Activated CD4-positive, alpha-beta T cell treated with anti-CD3 and anti-CD28 coated beads for 36 hours (primary cell): ENCODE data around the gene TMEM156. TPM values are rescaled to one million over a fixed set of nuclear protein-coding genes. Genes with fewer than 3 reads are reported as not detected.

ENCODE experiments used
- ATAC-seq: fragments of 200-7000 bp; cut with Tn5 transposase; one replicate; pipeline ENCODE4 v1.10.0; 2021; ENCODE audit warnings: mild to moderate bottlenecking, moderate library complexity
- CTCF ChIA-PET: fragments of 350-600 bp; sonication (Branson Sonifier 250); formaldehyde crosslinking; loops from one replicate; lab custom pipeline; 2021; ENCODE audit warnings: antibody characterized with exemption; lab: Charles Lee
- POLR2A ChIA-PET: fragments of 350-600 bp; sonication (Branson Sonifier 250); formaldehyde crosslinking; loops from one replicate; lab custom pipeline; 2021; ENCODE audit warnings: antibody characterized with exemption, inconsistent platforms; lab: Charles Lee
- DNase-seq: peaks from one replicate; pipeline ENCODE4 v3.0.0-alpha.2; 2020
- H3K27ac Mint-ChIP-seq: one replicate; pipeline ENCODE4 v1.8.0; 2021; ENCODE audit warnings: mixed read lengths
- H3K27me3 Mint-ChIP-seq: one replicate; pipeline ENCODE4 v1.8.0; 2021; ENCODE audit warnings: mixed read lengths
- H3K36me3 Mint-ChIP-seq: one replicate; pipeline ENCODE4 v1.8.0; 2021; ENCODE audit warnings: low read depth, mixed read lengths
- H3K4me1 Mint-ChIP-seq: one replicate; pipeline ENCODE4 v1.8.0; 2021; ENCODE audit warnings: mixed read lengths
- H3K4me3 Mint-ChIP-seq: one replicate; pipeline ENCODE4 v1.8.0; 2021; ENCODE audit warnings: mild to moderate bottlenecking, moderate library complexity, mixed read lengths
- H3K9me3 Mint-ChIP-seq: one replicate; pipeline ENCODE4 v1.8.0; 2021; ENCODE audit warnings: low read depth, mixed read lengths
- intact Hi-C, 2 experiments: fragments of 100-400 bp; cut with DNase I in 1 of 2; cut with micrococcal nuclease in 1 of 2; formaldehyde crosslinking; loops; one replicate each; pipeline versions ENCODE4 v1.14.2 to v1.15.1; 2022 to 2024; cut with DNase I, micrococcal nuclease
- total RNA-seq, 2 experiments: library from RNA; stranded (reverse); gene quantifications; one replicate each; pipeline ENCODE4 v1.2.3, GENCODE V29; 2021

The TMEM156 gene, protein sequence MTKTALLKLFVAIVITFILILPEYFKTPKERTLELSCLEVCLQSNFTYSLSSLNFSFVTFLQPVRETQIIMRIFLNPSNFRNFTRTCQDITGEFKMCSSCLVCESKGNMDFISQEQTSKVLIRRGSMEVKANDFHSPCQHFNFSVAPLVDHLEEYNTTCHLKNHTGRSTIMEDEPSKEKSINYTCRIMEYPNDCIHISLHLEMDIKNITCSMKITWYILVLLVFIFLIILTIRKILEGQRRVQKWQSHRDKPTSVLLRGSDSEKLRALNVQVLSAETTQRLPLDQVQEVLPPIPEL
- total RNA-seq: 10 to 100 TPM; 14.3 to 15.4 TPM

GRCh38 chr4:39032218-39033085, at the start of gene TMEM156:
Gene TMEM156, minus strand, starts transcription at chr4:39032409. Its CDS starts 96 bp downstream, at chr4:39032313.
- CTCF ChIA-PET: interaction anchor here (1.2 to 1.6 kb wide), 2 partner anchors 14 to 103 kb away, joined by 3 to 4 read pairs; no protein-coding TSS in a partner anchor
- peak; percentile 87 for ATAC-seq
- intact Hi-C loops: loop anchor here (1.0 to 10.0 kb wide), 14 partner anchors 12 to 868 kb away; partner anchors contain the start of genes KLF3 (in 1 of the 2), LIAS (in 1 of the 2) and RPL9 (in 1 of the 2)
- DNase-seq: peak; percentile 68
- POLR2A ChIA-PET: no interaction called here
- H3K9me3 Mint-ChIP-seq: no peaks in the 10 kb centered on the region
- peak within 1 kb of the TSS; percentile 88 for H3K27ac Mint-ChIP-seq
- peaks cover 3% of the 10 kb centered on the region for H3K36me3 Mint-ChIP-seq
- no peaks in the 10 kb centered on the region for H3K27me3 Mint-ChIP-seq
- H3K4me1 Mint-ChIP-seq: peaks cover 46% of the 10 kb centered on the region
- peak within 1 kb of the TSS; percentile 77 for H3K4me3 Mint-ChIP-seq

DNA sequence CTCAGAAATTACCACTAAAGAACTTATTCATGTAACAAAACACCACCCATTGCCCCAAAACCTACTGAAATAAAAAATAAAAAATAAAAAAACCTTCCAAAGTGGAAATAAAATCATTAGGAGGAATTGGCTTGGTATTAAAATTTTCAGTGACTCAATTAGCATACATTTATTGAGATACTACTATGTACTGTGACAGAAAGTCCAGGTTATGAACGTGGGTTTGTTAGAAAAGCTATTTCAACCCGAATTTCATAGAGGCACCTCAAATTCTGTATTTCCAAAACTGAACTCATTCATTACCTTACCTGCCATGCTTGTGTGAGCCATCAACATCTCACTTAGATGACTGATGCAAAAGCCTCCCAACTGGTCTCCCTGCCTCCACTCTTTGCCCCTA, 46.6 kb upstream of the TMEM156 start:
- H3K9me3 Mint-ChIP-seq: no peaks in the 10 kb centered on the region
- H3K36me3 Mint-ChIP-seq: peaks cover 24% of the 10 kb centered on the region
- ATAC-seq (no peak), DNase-seq (no peak)
- ChIA-PET POLR2A (no interaction called here), CTCF (interaction anchor here (0.9 to 1.2 kb wide), 2 partner anchors 8 to 54 kb away, joined by 3 to 4 read pairs; no protein-coding TSS in a partner anchor)
- intact Hi-C loops: no loop called here
- no peak overlapping the region for H3K27ac Mint-ChIP-seq
- no peaks in the 10 kb centered on the region for H3K4me1 Mint-ChIP-seq
- H3K27me3 Mint-ChIP-seq: no peaks in the 10 kb centered on the region
- H3K4me3 Mint-ChIP-seq: no peak overlapping the region

GRCh38 chr4:39068907-39069306, 36.7 kb upstream of the TMEM156 start:
- H3K27me3 Mint-ChIP-seq: no peaks in the 10 kb centered on the region
- H3K27ac Mint-ChIP-seq: no peak overlapping the region
- no peak overlapping the region for H3K4me3 Mint-ChIP-seq
- intact Hi-C loops: no loop called here
- H3K9me3 Mint-ChIP-seq: no peaks in the 10 kb centered on the region
- POLR2A ChIA-PET: no interaction called here
- no peak for DNase-seq
- peaks cover 2% of the 10 kb centered on the region for H3K36me3 Mint-ChIP-seq
- CTCF ChIA-PET: no interaction called here
- peaks cover 5% of the 10 kb centered on the region for H3K4me1 Mint-ChIP-seq
- ATAC-seq: no peak

- Mint-ChIP-seq H3K9me3 (no peaks in the 10 kb centered on the region), H3K4me3 (no peak overlapping the region), H3K27ac (no peak overlapping the region), H3K27me3 (no peaks in the 10 kb centered on the region), H3K36me3 (peaks cover 3% of the 10 kb centered on the region), H3K4me1 (peaks cover 13% of the 10 kb centered on the region)
- ATAC-seq (no peak), DNase-seq (no peak)
- ChIA-PET POLR2A (no interaction called here), CTCF (interaction anchor here (0.7 kb wide), 1 partner anchor 14 kb away, joined by 3 read pairs; no protein-coding TSS in a partner anchor)
- intact Hi-C loops: no loop called here
These were observed 35.2 kb upstream of the TMEM156 start for GRCh38 chr4:39067451-39067850.

DNA sequence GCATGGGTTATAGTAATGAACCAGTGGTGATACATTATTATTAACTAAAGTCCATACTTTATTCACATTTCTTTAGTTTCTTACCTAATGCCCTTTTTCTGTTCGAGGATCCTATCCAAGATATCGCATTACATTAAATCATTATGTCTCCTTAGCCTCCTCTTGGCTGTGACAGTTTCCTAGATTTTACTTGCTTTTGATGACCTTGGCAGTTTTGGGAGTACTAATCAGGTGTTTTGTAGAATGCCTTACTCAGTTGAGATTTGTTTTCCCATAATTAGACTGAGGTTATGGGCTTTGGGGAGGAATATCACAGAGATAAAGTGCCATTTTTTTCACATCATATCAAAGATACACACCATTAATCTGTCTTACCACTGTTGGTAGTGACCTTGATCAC, 34.8 kb upstream of the TMEM156 start:
- CTCF ChIA-PET: no interaction called here
- no peak for ATAC-seq
- Mint-ChIP-seq H3K9me3 (no peaks in the 10 kb centered on the region), H3K36me3 (peaks cover 4% of the 10 kb centered on the region), H3K4me1 (peaks cover 16% of the 10 kb centered on the region), H3K4me3 (no peak overlapping the region), H3K27me3 (no peaks in the 10 kb centered on the region), H3K27ac (no peak overlapping the region)
- intact Hi-C loops: no loop called here
- POLR2A ChIA-PET: no interaction called here
- no peak for DNase-seq

DNA sequence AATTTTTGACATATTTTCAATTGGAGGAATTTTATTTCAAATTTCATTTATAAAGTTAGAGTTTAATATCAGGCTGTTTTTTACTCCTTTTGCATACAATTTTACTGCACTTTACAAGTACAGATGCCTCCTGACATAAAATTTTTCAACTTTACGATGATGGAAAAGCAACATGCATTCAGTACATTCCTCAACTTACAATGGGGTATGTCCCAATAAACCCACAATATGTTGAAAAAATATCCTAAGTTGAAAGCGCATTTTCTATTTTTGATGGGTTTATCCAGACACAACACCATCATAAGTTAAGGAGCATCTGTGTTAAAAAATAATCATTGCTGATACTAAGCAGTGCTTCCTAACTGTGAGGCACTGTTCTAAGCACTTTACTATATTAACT, 34.2 kb upstream of the TMEM156 start:
- POLR2A ChIA-PET: no interaction called here
- H3K9me3 Mint-ChIP-seq: no peaks in the 10 kb centered on the region

DNA sequence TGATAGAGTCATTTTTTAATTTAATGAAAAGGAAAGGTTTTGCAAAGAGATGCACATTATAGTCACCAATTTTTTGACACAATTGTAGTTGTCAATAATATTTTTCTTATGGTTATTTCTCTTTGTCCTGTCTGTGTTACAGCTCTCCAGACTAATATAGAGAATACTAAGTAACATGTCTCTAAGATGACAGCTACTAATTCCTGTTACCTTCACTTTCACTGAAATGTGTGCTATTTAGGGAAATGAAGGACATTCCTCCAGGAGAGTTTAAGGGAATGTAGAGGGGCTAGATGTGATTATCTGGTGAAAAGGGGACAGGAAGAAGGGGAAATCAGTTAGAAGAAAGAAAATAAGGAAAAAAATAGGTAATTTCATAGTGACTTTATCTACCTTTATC, 31.2 kb upstream of the TMEM156 start:
- H3K27ac Mint-ChIP-seq: no peak overlapping the region
- no peaks in the 10 kb centered on the region for H3K27me3 Mint-ChIP-seq
- H3K9me3 Mint-ChIP-seq: no peaks in the 10 kb centered on the region
- H3K4me1 Mint-ChIP-seq: peaks cover 29% of the 10 kb centered on the region
- peaks cover 2% of the 10 kb centered on the region for H3K36me3 Mint-ChIP-seq
- ATAC-seq (no peak), DNase-seq (no peak)
- ChIA-PET CTCF (interaction anchor here (1.1 to 2.0 kb wide), 4 partner anchors 12 to 161 kb away, joined by 3 to 9 read pairs (median 3); no protein-coding TSS in a partner anchor), POLR2A (no interaction called here)
- intact Hi-C loops: no loop called here
- H3K4me3 Mint-ChIP-seq: no peak overlapping the region

More for the DNA sequence above, 34.2 kb upstream of the TMEM156 start:
- ATAC-seq: no peak
- no peak for DNase-seq
- no peak overlapping the region for H3K27ac Mint-ChIP-seq
- peaks cover 21% of the 10 kb centered on the region for H3K4me1 Mint-ChIP-seq
- H3K36me3 Mint-ChIP-seq: peaks cover 4% of the 10 kb centered on the region
- intact Hi-C loops: no loop called here
- CTCF ChIA-PET: no interaction called here
- H3K4me3 Mint-ChIP-seq: no peak overlapping the region
- H3K27me3 Mint-ChIP-seq: no peaks in the 10 kb centered on the region

GRCh38 chr4:39062770-39063097, 30.5 kb upstream of the TMEM156 start:
- H3K36me3 Mint-ChIP-seq: peaks cover 2% of the 10 kb centered on the region
- intact Hi-C loops: no loop called here
- H3K9me3 Mint-ChIP-seq: no peaks in the 10 kb centered on the region
- no peaks in the 10 kb centered on the region for H3K27me3 Mint-ChIP-seq
- ChIA-PET POLR2A (no interaction called here), CTCF (interaction anchor here (1.4 to 2.0 kb wide), 2 partner anchors 11 to 160 kb away, joined by 3 to 9 read pairs; no protein-coding TSS in a partner anchor)
- H3K4me3 Mint-ChIP-seq: no peak overlapping the region
- DNase-seq (no peak), ATAC-seq (no peak)
- H3K27ac Mint-ChIP-seq: no peak overlapping the region
- peaks cover 25% of the 10 kb centered on the region for H3K4me1 Mint-ChIP-seq

- Mint-ChIP-seq H3K4me1 (peaks cover 25% of the 10 kb centered on the region), H3K27me3 (no peaks in the 10 kb centered on the region), H3K36me3 (peaks cover 2% of the 10 kb centered on the region), H3K27ac (no peak within 1 kb of the TSS), H3K9me3 (no peaks in the 10 kb centered on the region), H3K4me3 (no peak within 1 kb of the TSS)
- ChIA-PET CTCF (no interaction called here), POLR2A (no interaction called here)
- intact Hi-C loops: no loop called here
- ATAC-seq (no peak), DNase-seq (no peak)
These were observed 30.0 kb upstream of the TMEM156 start, which contains the start of gene KLHL5 for GRCh38 chr4:39062094-39062769. Gene KLHL5, plus strand, starts transcription at chr4:39062232. Its CDS starts 421 bp downstream, at chr4:39062653.

- Mint-ChIP-seq H3K4me3 (no peak overlapping the region), H3K4me1 (peaks cover 28% of the 10 kb centered on the region)
These were observed 29.2 kb upstream of the TMEM156 start for GRCh38 chr4:39061457-39061856.

DNA sequence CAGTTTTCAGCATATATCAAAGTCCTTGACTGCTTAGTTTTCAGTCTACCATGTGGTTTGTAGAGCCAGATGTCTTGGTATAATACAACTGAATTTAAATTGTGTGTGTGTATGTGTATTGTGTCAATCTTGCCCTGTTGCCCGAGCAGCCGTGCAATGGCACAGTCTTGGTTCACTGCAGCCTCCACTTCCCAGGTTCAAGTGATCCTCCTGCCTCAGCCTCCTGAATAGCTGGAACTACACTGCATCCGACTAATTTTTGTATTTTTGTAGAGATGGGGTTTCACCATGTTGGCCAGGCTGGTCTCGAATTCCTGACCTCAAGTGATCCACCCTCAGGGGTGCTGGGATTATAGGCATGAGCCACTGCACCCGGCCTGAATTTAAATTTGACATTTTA, 23.8 kb upstream of the TMEM156 start:
- no peak overlapping the region for H3K27ac Mint-ChIP-seq
- no peaks in the 10 kb centered on the region for H3K27me3 Mint-ChIP-seq
- no peaks in the 10 kb centered on the region for H3K9me3 Mint-ChIP-seq
- ChIA-PET POLR2A (no interaction called here), CTCF (no interaction called here)
- no peak overlapping the region for H3K4me3 Mint-ChIP-seq
- DNase-seq: no peak
- H3K4me1 Mint-ChIP-seq: peaks cover 15% of the 10 kb centered on the region
- intact Hi-C loops: no loop called here
- H3K36me3 Mint-ChIP-seq: no peaks in the 10 kb centered on the region
- no peak for ATAC-seq

More at GRCh38 chr4:39061457-39061856, 29.2 kb upstream of the TMEM156 start:
- ATAC-seq (no peak), DNase-seq (no peak)
- no peaks in the 10 kb centered on the region for H3K9me3 Mint-ChIP-seq
- ChIA-PET POLR2A (no interaction called here), CTCF (interaction anchor here (0.7 kb wide), 1 partner anchor 172 kb away, joined by 4 read pairs; no protein-coding TSS in a partner anchor)
- intact Hi-C loops: no loop called here
- no peaks in the 10 kb centered on the region for H3K27me3 Mint-ChIP-seq
- peaks cover 2% of the 10 kb centered on the region for H3K36me3 Mint-ChIP-seq
- H3K27ac Mint-ChIP-seq: no peak overlapping the region
